Effector CD8-positive, alpha-beta T cell (primary cell): Measurements from ENCODE around the gene SCNN1B.
"Not testable (repeated sequence)": the region's sequence is repeated elsewhere in the genome, so short reads cannot be mapped to it uniquely, and the experiment has no call there.

Source experiments
- DNase-seq: peaks from one replicate; lab custom pipeline; 2025; lab: John Stamatoyannopoulos, UW

The SCNN1B gene

GRCh38 chr16:23380501-23380951 lies 78.4 kb downstream of the SCNN1B start:
- no peak for DNase-seq

GRCh38 chr16:23381702-23382101 lies 79.6 kb downstream of the SCNN1B start:
- not testable (repeated sequence) for DNase-seq

- no peak for DNase-seq
Measured at GRCh38 chr16:23382279-23382678, 80.2 kb downstream of the SCNN1B start.

- no peak for DNase-seq
Measured at GRCh38 chr16:23383881-23384280, 81.8 kb downstream of the SCNN1B start.

GRCh38 chr16:23384878-23385277 lies 82.8 kb downstream of the SCNN1B start:
- no peak for DNase-seq

GRCh38 chr16:23385441-23385840 lies 83.3 kb downstream of the SCNN1B start:
- DNase-seq = no peak

- DNase-seq = no peak
Measured at GRCh38 chr16:23387666-23388065, 85.6 kb downstream of the SCNN1B start.

GRCh38 chr16:23388786-23389185 lies 86.7 kb downstream of the SCNN1B start:
- no peak for DNase-seq

GRCh38 chr16:23389201-23389600 lies 87.1 kb downstream of the SCNN1B start:
- DNase-seq = no peak

- DNase-seq = not testable (repeated sequence)
Measured at GRCh38 chr16:23389936-23390335, 87.8 kb downstream of the SCNN1B start.

- no peak for DNase-seq
Measured at GRCh38 chr16:23391381-23392222, 89.5 kb downstream of the SCNN1B start.

- DNase-seq = no peak
Measured at GRCh38 chr16:23392223-23392600, 90.1 kb downstream of the SCNN1B start.

GRCh38 chr16:23394141-23394831 lies 92.2 kb downstream of the SCNN1B start:
- DNase-seq = no peak

- no peak for DNase-seq
Measured at GRCh38 chr16:23395732-23396131, 93.6 kb downstream of the SCNN1B start.

GRCh38 chr16:23397464-23397863 lies 95.4 kb downstream of the SCNN1B start:
- no peak for DNase-seq

- no peak for DNase-seq
Measured at GRCh38 chr16:23398987-23399805, 97.1 kb downstream of the SCNN1B start.

GRCh38 chr16:23400447-23400846 lies 98.3 kb downstream of the SCNN1B start:
- DNase-seq = not testable (repeated sequence)

GRCh38 chr16:23401139-23401538 lies 99.0 kb downstream of the SCNN1B start:
- DNase-seq = no peak

GRCh38 chr16:23402100-23402499 lies 100.0 kb downstream of the SCNN1B start:
- DNase-seq = no peak

- no peak for DNase-seq
Measured at GRCh38 chr16:23403547-23403946, 101.4 kb downstream of the SCNN1B start.

GRCh38 chr16:23406024-23406423 lies 103.9 kb downstream of the SCNN1B start:
- DNase-seq = no peak

- no peak for DNase-seq
Measured at GRCh38 chr16:23406546-23407240, 104.6 kb downstream of the SCNN1B start.
